GM21717 (cell line): ENCODE measurements around the gene RTN4RL1.

Experiments used
- ATAC-seq: cut with Tn5 transposase; IDR thresholded peaks from one replicate; pipeline ENCODE4 v1.9.1; 2021; ENCODE audit warnings: mild to moderate bottlenecking, moderate library complexity; ENCODE audit not compliant: unreplicated experiment

The RTN4RL1 gene

GRCh38 chr17:1978396-1978949, 46.7 kb downstream of the RTN4RL1 start:
- ATAC-seq: no peak

GRCh38 chr17:1977583-1978395, 47.3 kb downstream of the RTN4RL1 start:
- no peak for ATAC-seq

GRCh38 chr17:1976683-1977064, 48.5 kb downstream of the RTN4RL1 start:
- no peak for ATAC-seq

- no peak for ATAC-seq
Measured at GRCh38 chr17:1976000-1976682, 49.0 kb downstream of the RTN4RL1 start.

GRCh38 chr17:1975573-1975972, 49.6 kb downstream of the RTN4RL1 start:
- no peak for ATAC-seq

- no peak for ATAC-seq
Measured at GRCh38 chr17:1972487-1973160, 52.5 kb downstream of the RTN4RL1 start.

- no peak for ATAC-seq
Measured at GRCh38 chr17:1970843-1971384, 54.2 kb downstream of the RTN4RL1 start.

GRCh38 chr17:1969712-1970111, 55.4 kb downstream of the RTN4RL1 start:
- ATAC-seq: no peak

- no peak for ATAC-seq
Measured at GRCh38 chr17:1967213-1967612, 57.9 kb downstream of the RTN4RL1 start.

- no peak for ATAC-seq
Measured at GRCh38 chr17:1966274-1967086, 58.7 kb downstream of the RTN4RL1 start.

- ATAC-seq: no peak
Measured at GRCh38 chr17:1965556-1966273, 59.4 kb downstream of the RTN4RL1 start.

GRCh38 chr17:1963250-1963649, 61.9 kb downstream of the RTN4RL1 start:
- no peak for ATAC-seq

GRCh38 chr17:1961189-1961588, 63.9 kb downstream of the RTN4RL1 start:
- no peak for ATAC-seq

- no peak for ATAC-seq
Measured at GRCh38 chr17:1960545-1960912, 64.6 kb downstream of the RTN4RL1 start.

- no peak for ATAC-seq
Measured at GRCh38 chr17:1959871-1960544, 65.1 kb downstream of the RTN4RL1 start.

GRCh38 chr17:1958134-1958881, 66.8 kb downstream of the RTN4RL1 start:
- ATAC-seq: no peak

GRCh38 chr17:1957037-1957436, 68.1 kb downstream of the RTN4RL1 start:
- no peak for ATAC-seq

GRCh38 chr17:1956134-1956533, 69.0 kb downstream of the RTN4RL1 start:
- ATAC-seq: no peak

- ATAC-seq: no peak
Measured at GRCh38 chr17:1953831-1954230, 71.3 kb downstream of the RTN4RL1 start.
